GM10248 (cell line): Measurements from ENCODE around the gene DEPDC1.

ENCODE experiments used
- CTCF ChIA-PET: fragments of 300-600 bp; sonication (Branson Sonifier 250); formaldehyde crosslinking; extraction: SDS; loops from one replicate; lab custom pipeline; 2021; ENCODE audit warnings: antibody characterized with exemption; lab: Yijun Ruan, JAX
- POLR2A ChIA-PET: fragments of 350-650 bp; sonication (Branson Sonifier 250); formaldehyde crosslinking; extraction: SDS; loops from one replicate; lab custom pipeline; 2020; ENCODE audit warnings: antibody characterized with exemption; lab: Yijun Ruan, JAX
- DNase-seq: peaks from one replicate; pipeline ENCODE4 v3.0.0; 2012; ENCODE audit errors: extremely low spot score
- TF ChIP-seq, protein P1 (sequence below): IDR thresholded peaks from 2 replicates; pipeline ENCODE4 v1.5.1; 2012; ENCODE audit warnings: mild to moderate bottlenecking, low read depth; ENCODE audit errors: extremely low read depth, missing control alignments, control extremely low read depth

DEPDC1 gene, protein sequence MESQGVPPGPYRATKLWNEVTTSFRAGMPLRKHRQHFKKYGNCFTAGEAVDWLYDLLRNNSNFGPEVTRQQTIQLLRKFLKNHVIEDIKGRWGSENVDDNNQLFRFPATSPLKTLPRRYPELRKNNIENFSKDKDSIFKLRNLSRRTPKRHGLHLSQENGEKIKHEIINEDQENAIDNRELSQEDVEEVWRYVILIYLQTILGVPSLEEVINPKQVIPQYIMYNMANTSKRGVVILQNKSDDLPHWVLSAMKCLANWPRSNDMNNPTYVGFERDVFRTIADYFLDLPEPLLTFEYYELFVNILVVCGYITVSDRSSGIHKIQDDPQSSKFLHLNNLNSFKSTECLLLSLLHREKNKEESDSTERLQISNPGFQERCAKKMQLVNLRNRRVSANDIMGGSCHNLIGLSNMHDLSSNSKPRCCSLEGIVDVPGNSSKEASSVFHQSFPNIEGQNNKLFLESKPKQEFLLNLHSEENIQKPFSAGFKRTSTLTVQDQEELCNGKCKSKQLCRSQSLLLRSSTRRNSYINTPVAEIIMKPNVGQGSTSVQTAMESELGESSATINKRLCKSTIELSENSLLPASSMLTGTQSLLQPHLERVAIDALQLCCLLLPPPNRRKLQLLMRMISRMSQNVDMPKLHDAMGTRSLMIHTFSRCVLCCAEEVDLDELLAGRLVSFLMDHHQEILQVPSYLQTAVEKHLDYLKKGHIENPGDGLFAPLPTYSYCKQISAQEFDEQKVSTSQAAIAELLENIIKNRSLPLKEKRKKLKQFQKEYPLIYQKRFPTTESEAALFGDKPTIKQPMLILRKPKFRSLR

DNA sequence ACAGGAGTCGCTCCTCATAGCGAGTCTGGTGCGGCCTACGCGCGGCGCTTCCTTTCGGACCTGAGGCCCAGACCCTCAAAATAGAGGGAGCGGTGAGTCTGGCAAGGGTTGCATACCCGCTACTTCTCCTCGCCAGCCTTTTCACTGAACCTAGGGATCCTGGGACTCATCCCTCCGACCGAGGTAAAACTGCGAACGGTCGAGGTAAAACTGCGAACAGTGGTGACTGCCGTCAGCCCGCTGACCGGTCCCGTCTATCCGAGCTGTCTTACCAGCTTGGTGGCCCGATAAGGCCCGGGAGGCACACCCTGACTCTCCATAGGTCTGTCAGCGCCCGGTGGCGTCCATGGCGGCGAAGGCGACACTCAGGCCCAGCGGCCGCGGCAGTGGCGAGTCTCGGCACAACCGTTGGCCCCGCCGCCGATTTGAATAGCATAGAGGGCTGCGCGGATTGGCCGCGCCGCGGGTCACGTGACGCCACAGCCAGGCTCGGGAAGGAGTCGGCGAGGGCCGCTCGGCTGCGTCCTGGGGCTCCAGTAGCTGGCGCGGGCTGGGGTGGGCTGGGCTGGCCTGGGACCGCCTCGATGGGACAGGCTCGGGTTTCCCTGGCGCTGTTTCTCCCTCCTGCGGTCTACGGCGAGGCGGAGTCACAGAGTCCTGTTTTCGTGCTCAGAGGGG lies at the start of gene DEPDC1:
Gene DEPDC1, minus strand, starts transcription at position 403 of the 678 bp plus-strand sequence. Its CDS starts 83 bp downstream, at position 320.
- CTCF ChIA-PET: interaction anchor here (1.3 to 1.5 kb wide), 2 partner anchors 19 to 1241 kb away, joined by 3 to 4 read pairs; no protein-coding TSS in a partner anchor
- peak; percentile 94 for DNase-seq
- TF ChIP-seq, protein P1, sequence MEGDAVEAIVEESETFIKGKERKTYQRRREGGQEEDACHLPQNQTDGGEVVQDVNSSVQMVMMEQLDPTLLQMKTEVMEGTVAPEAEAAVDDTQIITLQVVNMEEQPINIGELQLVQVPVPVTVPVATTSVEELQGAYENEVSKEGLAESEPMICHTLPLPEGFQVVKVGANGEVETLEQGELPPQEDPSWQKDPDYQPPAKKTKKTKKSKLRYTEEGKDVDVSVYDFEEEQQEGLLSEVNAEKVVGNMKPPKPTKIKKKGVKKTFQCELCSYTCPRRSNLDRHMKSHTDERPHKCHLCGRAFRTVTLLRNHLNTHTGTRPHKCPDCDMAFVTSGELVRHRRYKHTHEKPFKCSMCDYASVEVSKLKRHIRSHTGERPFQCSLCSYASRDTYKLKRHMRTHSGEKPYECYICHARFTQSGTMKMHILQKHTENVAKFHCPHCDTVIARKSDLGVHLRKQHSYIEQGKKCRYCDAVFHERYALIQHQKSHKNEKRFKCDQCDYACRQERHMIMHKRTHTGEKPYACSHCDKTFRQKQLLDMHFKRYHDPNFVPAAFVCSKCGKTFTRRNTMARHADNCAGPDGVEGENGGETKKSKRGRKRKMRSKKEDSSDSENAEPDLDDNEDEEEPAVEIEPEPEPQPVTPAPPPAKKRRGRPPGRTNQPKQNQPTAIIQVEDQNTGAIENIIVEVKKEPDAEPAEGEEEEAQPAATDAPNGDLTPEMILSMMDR: no peak
- POLR2A ChIA-PET: no interaction called here

DNA sequence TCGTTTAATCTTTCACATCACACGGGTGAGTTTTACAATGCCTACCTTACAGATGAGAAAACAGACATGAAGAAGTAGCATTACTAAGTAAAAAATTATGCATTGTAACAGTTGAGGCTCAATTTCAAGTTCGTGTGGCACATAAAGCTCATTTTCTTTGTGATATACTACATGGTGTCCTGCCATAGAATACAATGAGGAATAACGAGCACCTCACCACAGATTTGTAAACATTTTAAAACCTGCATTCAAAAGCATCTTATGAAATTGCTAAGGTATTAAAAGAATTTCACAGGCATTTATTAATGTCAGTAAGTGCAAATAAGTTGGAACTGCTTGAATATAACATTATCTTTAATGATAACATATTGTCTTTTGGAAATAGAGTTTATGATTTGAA lies 47.8 kb upstream of the DEPDC1 start:
- DNase-seq: no peak
- ChIA-PET CTCF (no interaction called here), POLR2A (no interaction called here)
- TF ChIP-seq, protein P1: no peak

DNA sequence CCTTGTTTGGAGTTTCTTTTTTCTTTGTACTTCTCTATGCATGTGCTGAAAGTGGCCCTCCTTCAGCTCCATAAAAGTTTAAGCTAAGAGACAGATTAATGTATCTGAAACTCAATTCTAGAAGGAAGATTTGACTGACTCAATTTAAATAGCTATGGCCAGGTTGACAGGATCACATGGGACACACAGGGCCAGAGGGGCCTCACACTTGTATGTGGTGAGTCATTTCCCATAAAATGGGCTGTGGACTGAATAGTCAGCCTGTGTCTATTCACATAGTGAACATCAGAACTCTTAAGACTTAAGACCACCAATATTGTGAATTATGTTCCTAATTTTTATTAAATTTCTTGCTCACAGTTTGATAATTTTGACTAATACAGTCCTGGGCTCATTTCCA lies 45.7 kb upstream of the DEPDC1 start:
- DNase-seq: no peak
- ChIA-PET POLR2A (no interaction called here), CTCF (interaction anchor here (1.2 kb wide), 1 partner anchor 16 kb away, joined by 3 read pairs; no protein-coding TSS in a partner anchor)
- TF ChIP-seq, protein P1: no peak

DNA sequence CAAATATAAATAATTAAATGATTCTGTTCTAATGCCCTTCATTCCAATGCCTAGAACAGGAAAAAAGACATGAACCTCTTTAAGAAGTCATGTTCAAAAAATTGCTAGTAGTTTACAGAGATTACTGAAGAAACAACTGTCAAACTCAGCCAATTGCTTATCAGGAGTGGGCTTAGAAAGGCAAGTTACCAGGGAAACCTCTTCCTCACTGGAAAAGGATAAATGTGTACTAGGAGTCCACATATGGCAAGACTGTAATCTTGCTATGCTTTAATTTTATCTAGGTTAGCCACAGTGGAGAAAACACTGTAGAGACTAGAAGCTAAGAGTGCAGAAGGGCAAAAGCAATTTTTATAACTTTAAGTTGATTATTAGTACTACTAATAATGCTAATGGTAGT lies 42.1 kb upstream of the DEPDC1 start:
- POLR2A ChIA-PET: no interaction called here
- CTCF ChIA-PET: no interaction called here
- TF ChIP-seq, protein P1: no peak
- no peak for DNase-seq

DNA sequence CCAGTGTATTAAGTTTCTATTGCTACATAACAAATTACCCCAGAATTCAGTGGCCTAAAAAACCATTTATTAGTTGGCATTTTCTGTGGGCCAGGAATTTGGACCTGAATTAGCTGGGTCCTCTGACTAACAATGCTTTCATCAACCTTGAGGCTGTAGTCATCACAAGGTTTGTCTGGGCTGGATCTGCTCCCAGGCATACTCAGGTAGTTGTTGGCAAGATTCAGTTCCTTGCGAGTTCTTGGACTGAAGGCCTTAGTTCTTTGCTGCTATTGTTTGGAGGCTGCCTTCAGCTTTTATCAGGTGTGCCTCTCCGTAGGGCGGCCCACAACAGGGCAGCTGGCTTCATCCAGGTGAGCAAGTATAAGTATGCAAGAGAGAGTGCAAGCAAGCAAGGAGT lies 31.4 kb upstream of the DEPDC1 start:
- POLR2A ChIA-PET: no interaction called here
- TF ChIP-seq, protein P1: no peak
- CTCF ChIA-PET: interaction anchor here (1.4 kb wide), 1 partner anchor 33 kb away, joined by 3 read pairs; no protein-coding TSS in a partner anchor
- no peak for DNase-seq

DNA sequence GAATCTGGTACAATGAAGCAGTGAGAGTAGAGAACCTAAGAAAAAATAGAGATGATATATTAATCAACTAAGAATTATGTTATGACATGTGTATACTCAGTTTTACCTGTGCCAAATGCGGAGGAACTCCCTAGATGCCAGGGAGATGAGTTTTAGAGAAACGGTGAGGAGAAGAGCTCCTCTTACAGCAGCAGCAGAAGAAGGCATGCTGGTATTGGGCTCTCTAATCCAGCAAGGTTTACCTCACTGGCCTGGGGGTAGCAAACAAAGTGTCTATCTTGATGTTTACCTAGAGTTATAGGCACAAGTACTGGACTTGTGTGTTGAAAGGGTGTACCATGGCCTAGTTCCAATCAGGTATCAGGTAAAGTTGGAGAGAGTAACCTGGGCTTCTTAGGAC lies 28.9 kb upstream of the DEPDC1 start:
- no peak for DNase-seq
- TF ChIP-seq, protein P1: no peak
- CTCF ChIA-PET: no interaction called here
- POLR2A ChIA-PET: no interaction called here
